CD4-positive, alpha-beta T cell (primary cell): ENCODE results near the gene C1orf94. TPM values are rescaled to one million over a fixed set of nuclear protein-coding genes. Genes with fewer than 3 reads are reported as not detected.

Experiments used
- ATAC-seq: fragments of 200-7000 bp; cut with Tn5 transposase; one replicate; pipeline ENCODE4 v1.10.0; 2022; ENCODE audit warnings: mild to moderate bottlenecking; ENCODE audit not compliant: poor library complexity
- CTCF ChIA-PET: fragments of 350-600 bp; sonication (Branson Sonifier 250); formaldehyde crosslinking; loops from one replicate; lab custom pipeline; 2021; ENCODE audit warnings: antibody characterized with exemption, inconsistent platforms; lab: Charles Lee
- POLR2A ChIA-PET: fragments of 350-600 bp; sonication (Branson Sonifier 250); formaldehyde crosslinking; loops from one replicate; lab custom pipeline; 2021; ENCODE audit warnings: antibody characterized with exemption, inconsistent platforms; lab: Charles Lee
- DNase-seq, 14 experiments: peaks; one replicate each; pipeline ENCODE4 v3.0.0-alpha.2; 2013 to 2020; ENCODE audit warnings: mixed read lengths in 2 of 14
- H3K27ac ChIP-seq, 2 donors: one replicate each; pipeline versions ENCODE4 v1.5.1 to v1.7.0; 2013; ENCODE audit warnings: low read length in 2 of 2, low read depth in 1 of 2, mild to moderate bottlenecking in 1 of 2
- H3K27me3 ChIP-seq, 2 experiments: 1 replicate in 1 of 2; 2 replicates in 1 of 2; pipeline versions ENCODE4 v1.6.1 to v1.7.0; 2013; ENCODE audit warnings: low read length in 2 of 2, control low read depth in 1 of 2, mild to moderate bottlenecking in 1 of 2, moderate library complexity in 1 of 2; ENCODE audit not compliant: insufficient read depth in 2 of 2, control insufficient read depth in 1 of 2
- H3K36me3 ChIP-seq: one replicate; pipeline ENCODE4 v1.6.1; 2013; ENCODE audit warnings: low read length, control low read depth; ENCODE audit not compliant: insufficient read depth
- H3K4me1 ChIP-seq: one replicate; pipeline ENCODE4 v1.6.1; 2013; ENCODE audit warnings: low read length, control low read depth; ENCODE audit not compliant: insufficient read depth
- H3K4me3 ChIP-seq: one replicate; pipeline ENCODE4 v1.5.1; 2013; ENCODE audit warnings: mild to moderate bottlenecking, low read length, moderate library complexity
- H3K9me3 ChIP-seq, 2 experiments: 1 replicate in 1 of 2; 2 replicates in 1 of 2; pipeline versions ENCODE4 v1.6.1 to v1.7.0; 2013; ENCODE audit warnings: low read length in 2 of 2, mild to moderate bottlenecking in 2 of 2, control low read depth in 1 of 2, moderate library complexity in 1 of 2; ENCODE audit not compliant: control insufficient read depth in 1 of 2, insufficient read depth in 1 of 2
- H3K27ac Mint-ChIP-seq: one replicate; pipeline ENCODE4 v1.8.0; 2020; ENCODE audit warnings: mixed read lengths
- H3K27me3 Mint-ChIP-seq: one replicate; pipeline ENCODE4 v1.8.0; 2021; ENCODE audit warnings: mixed read lengths
- H3K36me3 Mint-ChIP-seq: one replicate; pipeline ENCODE4 v1.8.0; 2021; ENCODE audit warnings: low read depth, mixed read lengths
- H3K4me1 Mint-ChIP-seq: one replicate; pipeline ENCODE4 v1.8.0; 2021; ENCODE audit warnings: low read depth, mixed read lengths
- H3K4me3 Mint-ChIP-seq: one replicate; pipeline ENCODE4 v1.8.0; 2020; ENCODE audit warnings: mild to moderate bottlenecking, mixed read lengths
- H3K9me3 Mint-ChIP-seq: one replicate; pipeline ENCODE4 v1.8.0; 2020; ENCODE audit warnings: mixed read lengths
- CTCF ChIP-seq: fragments of 200-600 bp; IDR thresholded peaks from one replicate; pipeline ENCODE4 v1.8.0; 2022; ENCODE audit warnings: antibody characterized with exemption, mild to moderate bottlenecking
- intact Hi-C, 2 experiments: fragments of 100-400 bp; cut with DNase I in 1 of 2; cut with micrococcal nuclease in 1 of 2; formaldehyde crosslinking; loops; one replicate each; pipeline versions ENCODE4 v1.15.1 to v1.9.0; 2023 to 2025; cut with DNase I, micrococcal nuclease
- total RNA-seq, 174 experiments: library from RNA in 2 of 174; stranded (reverse) in 2 of 174; gene quantifications; one replicate each; pipeline ENCODE4 v1.2.3 and lab custom pipeline; 2021 to 2026

Gene C1orf94
- total RNA-seq, 2 experiments from 2014 or later = not detected

GRCh38 chr1:34199927-34200326 is 23.2 kb downstream of the C1orf94 start:
- H3K36me3 ChIP-seq = no peaks in the 10 kb centered on the region
- TF ChIP-seq CTCF = no peak
- DNase-seq = no peak
- ATAC-seq = no peak
- H3K9me3 ChIP-seq = peaks cover 0 to 9% of the 10 kb centered on the region in 2 experiments
- Mint-ChIP-seq H3K9me3 (no peaks in the 10 kb centered on the region), H3K36me3 (no peaks in the 10 kb centered on the region), H3K4me3 (no peak overlapping the region), H3K27me3 (peaks cover 6% of the 10 kb centered on the region), H3K4me1 (no peaks in the 10 kb centered on the region), H3K27ac (no peak overlapping the region)
- H3K4me1 ChIP-seq = no peaks in the 10 kb centered on the region
- no peaks in the 10 kb centered on the region for H3K27me3 ChIP-seq
- H3K27ac ChIP-seq = no peak overlapping the region
- intact Hi-C loops = no loop called here
- ChIA-PET POLR2A (no interaction called here), CTCF (no interaction called here)
- no peak overlapping the region for H3K4me3 ChIP-seq

DNA sequence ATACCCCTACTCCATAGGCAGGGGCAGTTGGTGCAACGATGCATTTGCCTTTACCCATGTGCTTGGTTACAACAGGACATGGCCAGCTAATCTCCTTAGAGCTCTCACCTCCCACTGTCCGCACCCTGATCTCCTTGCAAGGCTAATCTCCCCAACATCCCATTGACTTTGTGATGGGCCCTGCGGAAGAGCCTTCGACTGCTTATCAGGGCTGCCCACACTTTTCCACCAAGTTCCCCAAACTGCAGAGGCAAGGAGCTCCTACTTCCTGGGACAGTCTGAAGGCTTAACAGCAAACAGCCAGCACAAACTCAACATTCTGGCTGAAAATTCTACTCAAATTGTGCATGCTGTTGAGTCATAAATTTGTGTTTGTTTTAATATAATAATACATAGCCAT is 36.0 kb downstream of the C1orf94 start:
- no peaks in the 10 kb centered on the region for H3K4me1 Mint-ChIP-seq
- intact Hi-C loops = no loop called here
- no peak for TF ChIP-seq CTCF
- ATAC-seq = no peak
- no peaks in the 10 kb centered on the region for H3K36me3 Mint-ChIP-seq
- CTCF ChIA-PET = no interaction called here
- no peak overlapping the region for H3K27ac Mint-ChIP-seq
- Histone ChIP-seq H3K9me3 (no peaks in the 10 kb centered on the region), H3K4me3 (no peak overlapping the region), H3K36me3 (no peaks in the 10 kb centered on the region), H3K27me3 (no peaks in the 10 kb centered on the region), H3K27ac (no peak overlapping the region), H3K4me1 (no peaks in the 10 kb centered on the region)
- POLR2A ChIA-PET = no interaction called here
- no peaks in the 10 kb centered on the region for H3K9me3 Mint-ChIP-seq
- no peak for DNase-seq
- no peak overlapping the region for H3K4me3 Mint-ChIP-seq
- peaks cover 7% of the 10 kb centered on the region for H3K27me3 Mint-ChIP-seq

DNA sequence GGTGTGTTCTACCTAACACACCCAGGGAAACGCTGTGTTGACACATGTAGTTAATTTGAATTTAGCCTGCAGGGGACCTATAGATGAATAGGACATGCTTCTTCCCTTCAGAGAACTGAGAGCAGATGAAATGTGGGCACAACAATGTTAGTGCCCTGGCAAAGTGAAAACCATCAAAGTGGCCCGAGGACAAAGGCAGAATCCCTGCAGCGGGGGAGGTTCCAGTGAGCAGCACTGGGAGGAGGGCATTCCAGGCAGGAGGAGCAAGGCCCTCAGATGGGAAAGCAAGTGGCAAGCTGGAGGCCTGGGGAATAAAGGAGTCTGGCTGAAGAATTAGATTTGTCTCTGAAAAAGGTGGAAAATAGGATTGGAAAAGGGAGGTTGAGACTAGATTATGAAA is 37.2 kb downstream of the C1orf94 start:
- Mint-ChIP-seq H3K4me1 (no peaks in the 10 kb centered on the region), H3K27me3 (peaks cover 7% of the 10 kb centered on the region), H3K4me3 (no peak overlapping the region), H3K9me3 (no peaks in the 10 kb centered on the region), H3K27ac (no peak overlapping the region), H3K36me3 (no peaks in the 10 kb centered on the region)
- no peak for ATAC-seq
- Histone ChIP-seq H3K9me3 (no peaks in the 10 kb centered on the region), H3K4me1 (no peaks in the 10 kb centered on the region), H3K4me3 (no peak overlapping the region), H3K27ac (no peak overlapping the region), H3K36me3 (no peaks in the 10 kb centered on the region), H3K27me3 (peaks cover 0 to 2% of the 10 kb centered on the region in 2 experiments)
- CTCF ChIA-PET = no interaction called here
- POLR2A ChIA-PET = no interaction called here
- DNase-seq = no peak
- TF ChIP-seq CTCF = no peak
- intact Hi-C loops = no loop called here
